ENCODE results near the gene R3HDM1. TPM values are rescaled to one million over a fixed set of nuclear protein-coding genes. Genes with fewer than 3 reads are reported as not detected.

The R3HDM1 gene
- polyA plus RNA-seq, 1 experiment, result 39.9 TPM

DNA sequence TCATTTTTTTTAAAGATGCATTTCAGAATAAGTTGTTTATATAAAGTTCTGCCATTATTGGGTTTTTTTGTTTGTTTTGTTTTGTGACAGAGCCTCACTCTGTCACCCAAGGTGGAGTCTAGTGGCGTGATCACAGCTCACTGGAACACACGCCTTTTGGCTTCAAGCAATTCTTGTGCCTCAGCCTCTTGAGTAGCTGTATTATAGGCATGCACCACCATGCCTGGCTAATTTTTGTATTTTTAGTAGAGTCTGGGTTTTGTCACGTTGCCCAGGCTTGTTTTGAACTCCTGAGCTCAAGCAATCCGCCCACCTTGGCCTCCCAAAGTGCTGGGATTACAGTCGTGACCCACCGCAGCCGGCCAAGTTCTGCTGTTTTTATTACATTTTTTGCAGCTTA, 72.3 kb downstream of the R3HDM1 start:
- CTCF ChIA-PET, result interaction anchor here (0.7 to 3.1 kb wide), 6 partner anchors 12 to 614 kb away, joined by 3 to 9 read pairs (median 4); no protein-coding TSS in a partner anchor
- DNase-seq (ENCODE audit: low read depth), result no peak
- TF ChIP-seq, protein P1, sequence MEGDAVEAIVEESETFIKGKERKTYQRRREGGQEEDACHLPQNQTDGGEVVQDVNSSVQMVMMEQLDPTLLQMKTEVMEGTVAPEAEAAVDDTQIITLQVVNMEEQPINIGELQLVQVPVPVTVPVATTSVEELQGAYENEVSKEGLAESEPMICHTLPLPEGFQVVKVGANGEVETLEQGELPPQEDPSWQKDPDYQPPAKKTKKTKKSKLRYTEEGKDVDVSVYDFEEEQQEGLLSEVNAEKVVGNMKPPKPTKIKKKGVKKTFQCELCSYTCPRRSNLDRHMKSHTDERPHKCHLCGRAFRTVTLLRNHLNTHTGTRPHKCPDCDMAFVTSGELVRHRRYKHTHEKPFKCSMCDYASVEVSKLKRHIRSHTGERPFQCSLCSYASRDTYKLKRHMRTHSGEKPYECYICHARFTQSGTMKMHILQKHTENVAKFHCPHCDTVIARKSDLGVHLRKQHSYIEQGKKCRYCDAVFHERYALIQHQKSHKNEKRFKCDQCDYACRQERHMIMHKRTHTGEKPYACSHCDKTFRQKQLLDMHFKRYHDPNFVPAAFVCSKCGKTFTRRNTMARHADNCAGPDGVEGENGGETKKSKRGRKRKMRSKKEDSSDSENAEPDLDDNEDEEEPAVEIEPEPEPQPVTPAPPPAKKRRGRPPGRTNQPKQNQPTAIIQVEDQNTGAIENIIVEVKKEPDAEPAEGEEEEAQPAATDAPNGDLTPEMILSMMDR (IDR thresholded peaks at IDR 0.05; ENCODE audit: insufficient read depth, low read depth, low read length), result no peak

DNA sequence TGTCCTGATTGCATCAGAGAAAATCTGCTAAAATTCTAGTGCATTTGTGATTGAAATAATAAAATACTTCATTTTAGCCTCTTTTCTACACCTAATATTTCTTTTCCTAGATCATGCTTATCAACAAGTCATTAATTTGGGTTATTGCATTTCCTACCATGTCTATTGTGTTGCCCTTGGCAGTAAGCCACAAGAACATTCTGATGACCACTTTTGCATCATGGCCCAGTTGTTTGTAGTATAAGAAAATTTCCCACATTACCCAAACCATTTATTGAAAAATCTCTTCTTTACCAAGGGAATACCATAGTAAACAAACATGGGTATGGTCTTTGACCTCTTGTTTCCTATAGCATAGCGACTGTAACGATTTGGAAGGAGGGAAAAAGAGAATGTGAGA, 76.3 kb downstream of the R3HDM1 start:
- ChIA-PET POLR2A (no interaction called here), CTCF (no interaction called here)
- Histone ChIP-seq H3K27me3 (ENCODE audit: control insufficient read depth, insufficient read depth, low read length) (no peaks in the 10 kb centered on the region), H3K36me3 (ENCODE audit: control insufficient read depth, insufficient read depth, low read length) (no peaks in the 10 kb centered on the region; the same call in 1 of the 2 replicates), H3K4me3 (ENCODE audit: low read depth, low read length) (no peak overlapping the region)
- TF ChIP-seq, protein P1 (IDR thresholded peaks at IDR 0.05; ENCODE audit: insufficient read depth, low read depth, low read length), result no peak
- no peak for DNase-seq (ENCODE audit: low read depth)

More for the DNA sequence above, 72.3 kb downstream of the R3HDM1 start:
- no peaks in the 10 kb centered on the region for H3K36me3 ChIP-seq (ENCODE audit: control insufficient read depth, insufficient read depth, low read length)
- no peak overlapping the region for H3K4me3 ChIP-seq (ENCODE audit: low read depth, low read length)
- no peaks in the 10 kb centered on the region for H3K27me3 ChIP-seq (ENCODE audit: control insufficient read depth, insufficient read depth, low read length)
- POLR2A ChIA-PET, result no interaction called here

DNA sequence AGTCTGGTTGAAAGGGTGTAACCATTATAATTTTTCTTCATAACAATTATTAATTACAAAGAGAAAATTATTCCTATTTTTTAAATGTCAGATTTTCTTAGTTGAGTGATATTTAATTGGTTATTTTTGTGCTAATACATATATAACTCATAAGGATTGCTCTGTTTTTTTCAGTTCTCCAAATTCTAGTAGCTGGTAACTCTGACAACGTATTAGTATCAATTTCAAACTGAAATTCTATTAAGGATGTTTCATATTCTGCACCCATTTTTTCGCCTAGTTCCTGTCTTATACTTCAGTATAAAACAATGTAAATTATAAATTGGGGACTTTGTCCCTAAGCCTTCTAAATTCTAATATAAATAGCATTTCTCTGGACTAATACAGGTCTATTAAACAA, 81.0 kb downstream of the R3HDM1 start:
- Histone ChIP-seq H3K36me3 (ENCODE audit: control insufficient read depth, insufficient read depth, low read length) (no peaks in the 10 kb centered on the region; the same call in 1 of the 2 replicates), H3K27me3 (ENCODE audit: control insufficient read depth, insufficient read depth, low read length) (no peaks in the 10 kb centered on the region), H3K4me3 (ENCODE audit: low read depth, low read length) (no peak overlapping the region)
- DNase-seq (ENCODE audit: low read depth), result no peak
- TF ChIP-seq, protein P1 (IDR thresholded peaks at IDR 0.05; ENCODE audit: insufficient read depth, low read depth, low read length), result no peak
- POLR2A ChIA-PET, result no interaction called here
- CTCF ChIA-PET, result no interaction called here

DNA sequence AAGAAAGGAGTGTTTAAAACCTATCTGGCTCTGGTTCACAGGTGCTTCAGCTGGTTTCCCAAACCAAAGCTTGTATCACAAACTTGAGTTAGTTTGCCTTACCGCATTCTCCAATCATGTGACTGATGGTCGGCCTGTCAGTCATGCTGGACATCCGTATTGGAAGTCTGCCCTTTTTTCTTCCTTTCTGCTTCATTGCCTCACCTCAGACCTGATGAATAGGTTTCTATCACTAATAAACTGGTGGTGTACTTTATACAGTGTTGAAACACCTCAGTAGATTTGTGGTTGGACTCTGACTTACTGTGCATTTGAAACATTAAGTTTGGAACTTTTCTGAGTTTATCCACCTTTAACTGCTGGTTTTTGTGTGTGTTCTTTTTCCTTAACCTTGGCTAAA, 84.1 kb downstream of the R3HDM1 start:
- CTCF ChIA-PET, result interaction anchor here (1.3 kb wide), 1 partner anchor 20 kb away, joined by 3 read pairs; no protein-coding TSS in a partner anchor
- H3K27me3 ChIP-seq (ENCODE audit: control insufficient read depth, insufficient read depth, low read length), result no peaks in the 10 kb centered on the region
- TF ChIP-seq, protein P1 (IDR thresholded peaks at IDR 0.05; ENCODE audit: insufficient read depth, low read depth, low read length), result no peak
- POLR2A ChIA-PET, result no interaction called here
- H3K4me3 ChIP-seq (ENCODE audit: low read depth, low read length), result no peak overlapping the region
- no peak for DNase-seq (ENCODE audit: low read depth)
- no peaks in the 10 kb centered on the region for H3K36me3 ChIP-seq (ENCODE audit: control insufficient read depth, insufficient read depth, low read length)

DNA sequence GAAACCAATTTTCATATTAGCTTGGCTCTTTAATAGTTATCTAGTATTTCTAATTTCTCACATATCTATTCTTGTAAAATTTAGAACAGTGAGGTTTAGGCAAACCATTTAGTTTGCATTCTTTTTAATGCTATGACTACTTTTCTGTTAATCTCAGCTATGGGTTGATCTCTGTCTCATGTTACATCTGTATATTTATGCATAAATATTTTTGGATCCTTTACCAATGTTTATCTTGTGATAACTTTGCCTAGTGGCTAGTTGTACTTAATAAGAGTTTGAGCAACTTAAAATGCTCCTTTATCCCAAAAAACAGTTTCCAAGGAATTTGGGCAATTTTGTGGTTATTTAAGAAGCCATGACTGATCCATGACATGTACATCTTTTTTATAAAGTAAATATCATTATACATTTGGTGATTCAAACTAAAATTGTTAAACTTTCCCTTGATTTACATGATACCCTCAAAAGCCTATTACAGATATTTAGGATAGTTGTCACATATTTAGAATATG, 86.3 kb downstream of the R3HDM1 start:
- CTCF ChIA-PET, result interaction anchor here (0.8 kb wide), 1 partner anchor 7 kb away, joined by 3 read pairs; no protein-coding TSS in a partner anchor
- no peaks in the 10 kb centered on the region for H3K36me3 ChIP-seq (ENCODE audit: control insufficient read depth, insufficient read depth, low read length)
- POLR2A ChIA-PET, result no interaction called here
- TF ChIP-seq, protein P1 (IDR thresholded peaks at IDR 0.05; ENCODE audit: insufficient read depth, low read depth, low read length), result no peak
- no peak overlapping the region for H3K4me3 ChIP-seq (ENCODE audit: low read depth, low read length)
- no peaks in the 10 kb centered on the region for H3K27me3 ChIP-seq (ENCODE audit: control insufficient read depth, insufficient read depth, low read length)
- DNase-seq (ENCODE audit: low read depth), result no peak
